ENCODE data around the gene ATAD3B.
A peak's percentile ranks its signal among the peaks of the same experiment; 100 is the strongest.
"Not testable (repeated sequence)": the region's sequence is repeated elsewhere in the genome, so short reads cannot be mapped to it uniquely, and the experiment has no call there.

ATAD3B gene, protein sequence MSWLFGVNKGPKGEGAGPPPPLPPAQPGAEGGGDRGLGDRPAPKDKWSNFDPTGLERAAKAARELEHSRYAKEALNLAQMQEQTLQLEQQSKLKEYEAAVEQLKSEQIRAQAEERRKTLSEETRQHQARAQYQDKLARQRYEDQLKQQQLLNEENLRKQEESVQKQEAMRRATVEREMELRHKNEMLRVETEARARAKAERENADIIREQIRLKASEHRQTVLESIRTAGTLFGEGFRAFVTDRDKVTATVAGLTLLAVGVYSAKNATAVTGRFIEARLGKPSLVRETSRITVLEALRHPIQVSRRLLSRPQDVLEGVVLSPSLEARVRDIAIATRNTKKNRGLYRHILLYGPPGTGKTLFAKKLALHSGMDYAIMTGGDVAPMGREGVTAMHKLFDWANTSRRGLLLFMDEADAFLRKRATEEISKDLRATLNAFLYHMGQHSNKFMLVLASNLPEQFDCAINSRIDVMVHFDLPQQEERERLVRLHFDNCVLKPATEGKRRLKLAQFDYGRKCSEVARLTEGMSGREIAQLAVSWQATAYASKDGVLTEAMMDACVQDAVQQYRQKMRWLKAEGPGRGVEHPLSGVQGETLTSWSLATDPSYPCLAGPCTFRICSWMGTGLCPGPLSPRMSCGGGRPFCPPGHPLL

DNA sequence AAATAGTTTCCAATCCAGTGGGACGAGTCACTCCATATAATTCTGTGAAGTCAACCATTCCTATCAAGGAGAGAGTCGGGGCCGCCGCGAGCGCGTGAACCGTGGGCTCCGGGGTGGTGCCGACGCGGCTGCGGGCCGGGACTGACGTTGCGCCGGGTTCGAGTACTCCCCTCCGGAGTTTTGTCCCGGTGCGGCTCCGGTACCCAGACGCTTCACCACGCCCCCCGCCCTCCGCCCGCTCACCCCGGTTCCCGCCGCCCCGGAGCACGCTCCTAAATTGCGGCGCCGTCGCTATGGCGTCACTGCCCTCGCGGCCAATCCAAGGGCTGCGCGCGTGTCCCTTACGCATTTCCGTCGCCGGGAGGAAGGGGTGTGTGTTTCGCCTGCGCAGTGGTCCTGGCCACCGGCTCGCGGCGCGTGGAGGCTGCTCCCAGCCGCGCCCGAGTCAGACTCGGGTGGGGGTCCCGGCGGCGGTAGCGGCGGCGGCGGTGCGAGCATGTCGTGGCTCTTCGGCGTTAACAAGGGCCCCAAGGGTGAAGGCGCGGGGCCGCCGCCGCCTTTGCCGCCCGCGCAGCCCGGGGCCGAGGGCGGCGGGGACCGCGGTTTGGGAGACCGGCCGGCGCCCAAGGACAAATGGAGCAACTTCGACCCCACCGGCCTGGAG, at the start of gene ATAD3B:
Gene ATAD3B (plus strand): TSS at position 377 of the 664 bp plus-strand sequence. CDS start 120 bp downstream, at position 497.
- peaks cover 30% of the 10 kb centered on the region for H3K4me1 Mint-ChIP-seq (ENCODE audit: low read depth)
- peaks cover 2% of the 10 kb centered on the region for H3K36me3 Mint-ChIP-seq (ENCODE audit: low read depth)
- H3K9me3 Mint-ChIP-seq = no peaks in the 10 kb centered on the region

DNA sequence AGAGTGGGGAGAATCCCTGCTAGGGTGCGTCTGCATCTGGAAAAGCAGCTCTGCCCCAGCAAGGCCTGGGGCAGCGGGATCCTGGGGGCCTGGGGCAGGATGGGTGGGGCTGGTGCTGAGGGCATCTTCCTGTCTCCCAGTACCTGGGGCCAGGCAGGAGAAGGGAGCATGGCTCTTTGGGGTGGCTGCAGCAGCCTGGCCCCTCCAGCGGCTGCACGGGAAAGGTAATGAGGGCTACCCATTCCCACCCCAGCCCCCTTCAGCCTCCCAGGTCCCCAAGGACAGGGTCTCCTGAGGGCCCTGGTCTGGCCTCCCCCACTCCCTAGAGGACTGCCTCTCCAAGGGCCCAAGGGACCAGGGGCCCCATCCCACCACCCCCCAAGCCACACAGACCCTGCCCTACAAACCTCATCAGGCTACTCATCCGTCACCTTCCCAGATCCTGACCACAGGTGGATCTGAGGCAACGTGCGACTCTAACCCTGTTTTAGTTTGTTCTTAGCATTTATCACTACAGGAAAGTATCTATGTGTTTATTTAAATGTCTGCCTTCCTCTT, 49.6 kb upstream of the ATAD3B start:
- H3K27ac Mint-ChIP-seq = no peak overlapping the region
- peaks cover 22% of the 10 kb centered on the region for H3K4me1 Mint-ChIP-seq (ENCODE audit: low read depth)
- peaks cover 11% of the 10 kb centered on the region for H3K27me3 Mint-ChIP-seq
- H3K4me3 Mint-ChIP-seq = no peak overlapping the region
- no peaks in the 10 kb centered on the region for H3K36me3 Mint-ChIP-seq (ENCODE audit: low read depth)
- H3K9me3 Mint-ChIP-seq = no peaks in the 10 kb centered on the region

More for the DNA sequence above, at the start of gene ATAD3B:
- Mint-ChIP-seq H3K27ac (peak within 1 kb of the TSS; percentile 92), H3K27me3 (no peaks in the 10 kb centered on the region), H3K4me3 (peak within 1 kb of the TSS; percentile 94)

DNA sequence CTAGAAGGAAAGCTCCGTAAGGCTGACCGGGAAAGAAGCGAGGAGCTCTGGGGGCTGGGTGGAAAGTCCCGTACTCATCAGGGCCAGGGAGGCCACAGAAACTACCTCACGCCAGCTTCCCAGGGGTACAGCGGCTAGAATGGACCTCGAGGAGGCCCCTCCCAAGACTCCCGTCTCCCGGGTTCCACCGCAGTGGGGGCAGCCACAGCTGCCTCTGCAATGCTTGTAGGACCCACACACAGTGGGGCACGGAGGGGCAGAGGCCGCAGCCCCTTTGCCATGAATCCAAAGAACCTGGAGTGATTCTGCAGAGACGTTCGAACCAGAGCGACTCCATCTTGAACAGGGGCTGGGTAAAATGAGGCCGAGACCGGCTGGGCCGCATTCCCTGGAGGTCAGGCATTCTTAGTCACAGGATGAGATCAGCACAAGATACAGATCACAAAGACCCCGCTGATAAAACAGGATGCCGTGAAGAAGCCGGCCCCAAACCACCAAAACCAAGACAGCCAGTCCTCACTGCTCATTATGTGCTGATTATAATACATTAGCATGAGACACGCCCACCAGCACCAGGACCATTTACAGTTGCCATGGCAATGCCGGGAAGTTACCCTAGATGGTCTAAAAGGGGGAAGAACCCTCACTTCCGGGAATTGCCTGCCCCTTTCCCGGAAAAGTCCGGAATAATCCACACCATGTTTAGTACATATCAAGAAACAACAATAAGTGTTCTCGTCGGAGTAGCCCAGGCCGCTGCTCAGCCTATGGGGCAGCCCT, 48.9 kb upstream of the ATAD3B start:
- Mint-ChIP-seq H3K27me3 (peaks cover 11% of the 10 kb centered on the region), H3K4me1 (ENCODE audit: low read depth) (peaks cover 20% of the 10 kb centered on the region), H3K4me3 (no peak overlapping the region), H3K27ac (no peak overlapping the region), H3K36me3 (ENCODE audit: low read depth) (no peaks in the 10 kb centered on the region), H3K9me3 (no peaks in the 10 kb centered on the region)

DNA sequence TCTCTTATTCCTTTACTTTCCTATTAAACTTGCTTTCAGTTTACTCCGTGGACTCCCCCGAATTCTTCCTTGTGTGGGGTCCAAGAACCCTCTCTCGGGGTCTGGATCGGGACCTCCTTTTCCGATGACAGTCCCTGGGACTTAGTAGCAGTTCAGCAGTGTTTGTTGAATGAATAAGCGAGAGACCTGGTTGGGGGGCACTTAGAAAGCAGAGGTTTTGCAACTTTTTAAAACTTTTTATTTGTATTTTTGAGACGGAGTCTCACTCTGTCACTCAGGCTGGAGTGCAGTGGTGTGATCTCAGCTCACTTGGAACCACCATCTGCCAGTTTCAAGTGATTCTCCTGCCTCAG, 48.3 kb upstream of the ATAD3B start:
- H3K27ac Mint-ChIP-seq = no peak overlapping the region
- peaks cover 11% of the 10 kb centered on the region for H3K27me3 Mint-ChIP-seq

DNA sequence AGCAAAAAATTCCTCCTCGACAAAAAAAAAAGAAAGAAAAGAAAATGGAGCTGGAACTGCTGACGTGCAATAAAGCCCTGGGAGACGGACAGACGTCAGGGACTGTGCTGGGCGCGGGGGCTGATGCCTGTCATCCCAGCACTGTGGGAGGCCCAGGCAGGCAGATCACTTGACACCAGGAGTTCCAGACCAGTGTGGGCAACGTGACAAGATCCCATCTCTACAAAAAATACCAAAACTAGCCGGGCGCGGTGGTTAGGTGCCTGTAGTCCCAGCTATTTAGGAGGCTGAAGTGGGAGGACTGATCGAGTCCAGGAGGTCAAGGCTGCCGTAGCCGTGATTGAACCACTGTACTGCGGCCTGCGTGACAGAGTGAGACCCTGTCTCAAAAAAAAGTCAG, 46.9 kb upstream of the ATAD3B start:
- no peak overlapping the region for H3K27ac Mint-ChIP-seq

More for the DNA sequence above, 48.3 kb upstream of the ATAD3B start:
- H3K9me3 Mint-ChIP-seq = no peaks in the 10 kb centered on the region
- no peak overlapping the region for H3K4me3 Mint-ChIP-seq
- peaks cover 16% of the 10 kb centered on the region for H3K4me1 Mint-ChIP-seq (ENCODE audit: low read depth)
- no peaks in the 10 kb centered on the region for H3K36me3 Mint-ChIP-seq (ENCODE audit: low read depth)

DNA sequence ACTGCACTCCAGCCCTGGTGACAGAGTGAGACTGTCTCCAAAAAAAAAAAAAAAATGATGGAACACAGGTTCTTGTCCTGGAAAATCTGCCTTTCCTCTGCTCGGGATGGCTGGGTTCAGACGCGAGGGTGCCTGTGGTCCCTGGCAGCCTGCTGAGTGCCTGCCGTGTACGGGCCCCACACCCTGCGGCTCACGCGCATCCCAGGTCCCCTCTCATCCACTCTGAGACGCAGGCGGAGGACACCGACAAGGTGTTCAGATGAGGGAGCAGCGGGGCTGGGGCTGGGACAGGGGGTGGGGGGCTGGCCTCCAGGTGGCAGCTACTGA, 46.2 kb upstream of the ATAD3B start:
- Mint-ChIP-seq H3K36me3 (ENCODE audit: low read depth) (no peaks in the 10 kb centered on the region), H3K4me3 (no peak overlapping the region), H3K9me3 (no peaks in the 10 kb centered on the region), H3K27me3 (peaks cover 24% of the 10 kb centered on the region), H3K4me1 (ENCODE audit: low read depth) (peaks cover 12% of the 10 kb centered on the region), H3K27ac (no peak overlapping the region)

More for the DNA sequence above, 46.9 kb upstream of the ATAD3B start:
- Mint-ChIP-seq H3K4me1 (ENCODE audit: low read depth) (peaks cover 12% of the 10 kb centered on the region), H3K27me3 (peaks cover 19% of the 10 kb centered on the region), H3K9me3 (no peaks in the 10 kb centered on the region), H3K4me3 (no peak overlapping the region), H3K36me3 (ENCODE audit: low read depth) (no peaks in the 10 kb centered on the region)

DNA sequence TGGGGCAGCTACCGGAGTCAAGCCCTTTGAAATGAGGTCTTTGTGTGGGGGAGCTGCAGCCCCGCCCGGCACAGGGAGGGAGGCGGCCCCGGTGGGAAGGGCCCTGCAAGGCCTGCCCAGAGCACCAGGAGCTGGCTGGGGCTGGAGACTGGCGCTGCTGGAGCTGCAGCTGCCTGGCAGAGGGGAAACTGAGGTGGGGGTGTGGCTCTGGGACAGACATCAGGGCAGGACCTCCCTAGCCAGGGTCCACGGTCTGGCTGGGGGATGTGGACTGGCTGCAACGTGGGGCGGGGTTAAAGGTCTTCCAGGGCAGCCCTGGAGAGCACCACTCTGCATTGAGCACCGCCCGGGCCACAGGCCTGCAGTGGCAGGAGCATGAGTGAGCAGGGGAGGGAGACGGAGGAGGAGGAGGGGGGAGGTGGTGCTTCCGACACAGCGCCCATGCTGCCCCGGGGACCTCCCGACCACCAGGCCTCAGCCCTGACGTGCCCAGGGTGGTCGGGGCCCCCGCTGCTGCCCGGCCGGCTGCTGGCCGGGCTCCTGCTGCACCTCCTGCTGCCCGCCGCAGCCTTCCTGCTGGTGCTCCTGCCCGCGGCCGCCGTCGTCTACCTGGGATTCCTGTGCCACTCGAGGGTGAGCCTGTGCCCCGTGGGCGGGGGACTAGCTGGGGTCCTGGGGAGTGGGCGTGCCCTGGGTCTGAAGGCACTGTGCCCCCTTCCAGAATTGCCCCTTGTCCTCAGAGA, 45.6 kb upstream of the ATAD3B start:
- Mint-ChIP-seq H3K4me3 (no peak overlapping the region), H3K27me3 (peaks cover 24% of the 10 kb centered on the region), H3K9me3 (no peaks in the 10 kb centered on the region), H3K27ac (no peak overlapping the region), H3K36me3 (ENCODE audit: low read depth) (no peaks in the 10 kb centered on the region), H3K4me1 (ENCODE audit: low read depth) (peaks cover 12% of the 10 kb centered on the region)

DNA sequence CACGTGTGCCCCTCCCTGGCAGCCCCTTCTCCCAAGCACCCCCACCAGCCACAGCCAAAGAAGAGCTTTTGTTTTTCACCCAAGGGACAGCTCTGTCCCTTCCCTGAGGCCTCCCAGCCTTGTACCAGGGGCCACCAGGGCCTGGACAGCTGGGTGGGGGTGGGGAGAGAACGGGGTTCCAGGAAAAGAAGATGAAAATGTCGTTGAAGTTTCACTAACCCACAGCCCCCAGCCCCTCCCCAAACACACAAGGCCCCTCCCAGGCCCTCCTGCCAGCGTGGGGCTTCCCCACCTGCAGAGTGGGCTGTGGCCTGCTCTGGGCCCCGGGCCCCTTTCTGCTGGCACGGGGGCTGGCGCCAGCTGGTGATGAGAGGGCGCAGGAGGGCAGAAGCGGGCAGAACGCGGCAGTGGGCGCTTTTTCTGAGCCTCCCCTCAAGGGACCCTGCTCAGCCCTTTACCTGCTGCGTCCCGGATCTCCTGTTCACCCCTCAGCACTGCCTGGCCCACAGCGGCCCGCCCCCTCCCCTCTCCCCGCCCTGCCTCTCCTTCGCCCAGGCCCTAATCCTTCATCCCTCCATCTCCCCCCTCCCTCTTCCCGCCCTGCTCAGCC, 45.0 kb upstream of the ATAD3B start:
- H3K4me1 Mint-ChIP-seq (ENCODE audit: low read depth) = peaks cover 12% of the 10 kb centered on the region
- H3K27me3 Mint-ChIP-seq = peaks cover 24% of the 10 kb centered on the region
- no peaks in the 10 kb centered on the region for H3K9me3 Mint-ChIP-seq
- no peaks in the 10 kb centered on the region for H3K36me3 Mint-ChIP-seq (ENCODE audit: low read depth)
- H3K4me3 Mint-ChIP-seq = no peak overlapping the region
- no peak overlapping the region for H3K27ac Mint-ChIP-seq

DNA sequence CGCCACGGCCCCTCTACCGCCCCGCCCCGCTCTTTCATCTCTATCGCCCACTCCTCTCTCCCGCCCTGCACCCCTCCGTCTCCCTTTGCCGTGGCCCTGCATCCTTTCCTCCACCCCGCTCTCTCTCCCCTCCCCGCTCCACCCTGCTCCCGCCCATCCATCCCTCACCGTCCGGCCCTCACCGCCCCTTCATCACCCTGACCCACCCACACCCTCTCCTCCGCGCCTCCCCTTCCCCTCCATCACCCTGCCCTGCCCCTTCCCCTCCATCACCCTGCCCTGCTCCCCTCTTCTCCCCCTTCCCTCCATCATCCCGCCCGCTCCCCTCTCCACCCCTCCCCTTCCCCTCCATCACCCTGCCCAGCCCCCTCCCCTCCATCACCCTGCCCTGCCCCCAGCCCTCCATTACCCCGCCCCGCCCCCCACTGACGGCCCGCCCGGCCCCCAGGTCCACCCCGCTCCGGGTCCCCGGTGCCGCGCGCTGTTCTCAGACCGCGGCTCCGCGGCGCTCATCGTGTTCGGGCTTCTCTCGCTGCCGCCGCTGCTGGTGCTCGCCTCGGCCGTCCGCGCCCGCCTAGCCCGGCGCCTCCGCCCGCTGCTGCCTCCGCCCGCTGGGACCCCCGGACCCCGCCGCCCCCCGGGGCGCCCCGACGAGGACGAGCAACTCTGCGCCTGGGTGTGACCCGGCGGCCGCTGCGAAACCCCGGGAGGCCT, 44.3 kb upstream of the ATAD3B start:
- no peak overlapping the region for H3K4me3 Mint-ChIP-seq
- no peaks in the 10 kb centered on the region for H3K36me3 Mint-ChIP-seq (ENCODE audit: low read depth)
- H3K4me1 Mint-ChIP-seq (ENCODE audit: low read depth) = peaks cover 12% of the 10 kb centered on the region
- H3K9me3 Mint-ChIP-seq = no peaks in the 10 kb centered on the region
- peaks cover 24% of the 10 kb centered on the region for H3K27me3 Mint-ChIP-seq
- no peak overlapping the region for H3K27ac Mint-ChIP-seq

DNA sequence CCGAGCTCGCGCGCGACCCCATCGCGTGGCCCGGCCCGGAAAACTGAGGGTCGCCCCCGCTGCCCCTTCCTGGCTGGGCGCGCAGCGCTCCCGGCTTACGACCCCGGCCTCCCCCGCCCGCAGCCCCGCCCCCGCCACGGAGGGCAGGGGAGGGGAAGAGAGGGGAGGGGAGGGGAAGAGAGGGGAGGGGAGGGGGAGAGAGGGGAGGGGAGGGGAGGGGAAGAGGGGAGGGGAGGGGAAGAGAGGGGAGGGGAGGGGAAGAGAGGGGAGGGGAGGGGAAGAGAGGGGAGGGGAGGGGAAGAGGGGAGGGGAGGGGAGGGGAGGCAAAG, 43.8 kb upstream of the ATAD3B start:
- Mint-ChIP-seq H3K27me3 (peaks cover 21% of the 10 kb centered on the region), H3K36me3 (ENCODE audit: low read depth) (no peaks in the 10 kb centered on the region), H3K9me3 (no peaks in the 10 kb centered on the region), H3K27ac (no peak overlapping the region), H3K4me1 (ENCODE audit: low read depth) (peaks cover 9% of the 10 kb centered on the region), H3K4me3 (no peak overlapping the region)

DNA sequence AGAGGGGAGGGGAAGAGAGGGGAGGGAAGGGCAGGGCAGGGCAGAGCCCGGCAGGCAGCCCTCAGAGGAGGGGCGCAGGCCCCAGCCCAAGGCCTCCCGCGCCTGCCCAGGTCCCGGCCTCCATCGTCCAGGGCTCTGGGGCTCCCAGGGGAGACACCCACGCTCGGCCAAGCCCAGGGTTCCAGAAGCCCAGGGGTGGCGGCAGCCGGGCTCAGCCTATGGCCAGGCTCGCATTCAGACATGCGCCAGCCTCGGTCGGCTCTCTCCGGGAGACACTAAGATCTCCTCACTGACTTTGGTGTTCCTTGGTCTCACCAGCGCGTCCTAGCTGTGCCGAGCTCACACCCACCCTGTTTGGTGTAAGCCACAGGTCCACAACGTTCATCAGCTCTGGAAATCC, 43.4 kb upstream of the ATAD3B start:
- Mint-ChIP-seq H3K27ac (no peak overlapping the region), H3K4me3 (peak overlapping the region; percentile 11), H3K4me1 (ENCODE audit: low read depth) (peaks cover 5% of the 10 kb centered on the region), H3K36me3 (ENCODE audit: low read depth) (no peaks in the 10 kb centered on the region), H3K27me3 (peaks cover 17% of the 10 kb centered on the region), H3K9me3 (no peaks in the 10 kb centered on the region)

DNA sequence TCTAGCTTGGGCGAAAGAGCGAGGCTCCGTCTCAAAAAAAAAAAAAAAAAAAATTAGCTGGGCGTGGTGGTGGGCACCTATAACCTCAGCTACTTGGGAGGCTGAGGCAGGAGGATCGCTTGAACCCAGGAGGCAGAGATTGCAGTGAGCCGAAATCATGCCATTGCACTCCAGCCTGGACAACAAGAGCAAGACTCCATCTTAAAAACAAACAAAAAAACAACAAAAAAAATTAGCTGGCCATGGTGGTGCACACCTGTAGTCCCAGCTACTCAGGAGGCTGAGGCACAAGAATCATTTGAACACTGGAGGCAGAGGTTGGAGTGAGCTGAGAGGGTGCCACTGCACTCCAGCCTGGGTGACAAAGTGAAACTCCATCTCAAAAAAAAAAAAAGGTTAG, 42.6 kb upstream of the ATAD3B start:
- H3K9me3 Mint-ChIP-seq; H3K4me3 Mint-ChIP-seq; H3K36me3 Mint-ChIP-seq (ENCODE audit: low read depth); H3K27ac Mint-ChIP-seq; H3K4me1 Mint-ChIP-seq (ENCODE audit: low read depth): not testable (repeated sequence)
- peaks cover 16% of the 10 kb centered on the region for H3K27me3 Mint-ChIP-seq

DNA sequence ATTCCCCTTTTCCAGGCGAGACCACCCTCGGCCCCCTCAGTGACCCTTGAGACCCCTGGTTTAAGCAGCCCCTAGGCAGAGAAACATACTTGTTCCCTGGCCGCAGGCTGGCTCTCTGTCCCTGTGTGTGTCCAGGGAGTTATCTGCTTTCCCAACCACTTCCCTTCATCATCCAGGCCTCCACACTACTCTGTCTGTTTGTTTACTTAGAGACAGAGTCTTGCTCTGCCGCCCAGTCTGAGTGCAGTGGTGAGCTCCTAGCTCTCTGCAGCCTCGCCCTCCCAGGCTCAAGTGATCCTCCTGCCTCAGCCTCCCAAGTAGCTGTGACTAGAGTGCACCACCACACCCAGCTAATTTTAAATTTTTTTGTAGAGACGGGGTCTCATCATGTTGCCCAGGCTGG, 41.9 kb upstream of the ATAD3B start:
- Mint-ChIP-seq H3K27me3 (peaks cover 16% of the 10 kb centered on the region), H3K36me3 (ENCODE audit: low read depth) (no peaks in the 10 kb centered on the region), H3K9me3 (no peaks in the 10 kb centered on the region), H3K4me1 (ENCODE audit: low read depth) (peaks cover 14% of the 10 kb centered on the region), H3K27ac (no peak overlapping the region), H3K4me3 (no peak overlapping the region)
